B cell (primary cell): ENCODE results near the gene COLQ. TPM values are rescaled to one million over a fixed set of nuclear protein-coding genes. Genes with fewer than 3 reads are reported as not detected.

ENCODE experiments used
- ATAC-seq: fragments of 200-7000 bp; cut with Tn5 transposase; one replicate; pipeline ENCODE4 v1.10.0; 2021; ENCODE audit warnings: low read depth, mild to moderate bottlenecking, moderate number of reproducible peaks, moderate library complexity
- CTCF ChIA-PET: fragments of 350-600 bp; sonication (Branson Sonifier 250); formaldehyde crosslinking; loops from one replicate; lab custom pipeline; 2021; ENCODE audit warnings: antibody characterized with exemption, inconsistent platforms; lab: Charles Lee
- POLR2A ChIA-PET: fragments of 350-600 bp; sonication (Branson Sonifier 250); formaldehyde crosslinking; loops from one replicate; lab custom pipeline; 2021; ENCODE audit warnings: antibody characterized with exemption; lab: Charles Lee
- DNase-seq: peaks from one replicate; pipeline ENCODE4 v3.0.0; 2013
- H2AFZ ChIP-seq: 2 replicates; pipeline ENCODE4 v1.6.1; 2012; ENCODE audit warnings: mild to moderate bottlenecking, low read depth, low read length; ENCODE audit not compliant: insufficient read depth, poor library complexity, severe bottlenecking
- H3K27ac ChIP-seq, 2 donors: 1 replicate in 1 of 2; 2 replicates in 1 of 2; pipeline ENCODE4 v1.5.1; 2012 to 2013; ENCODE audit warnings: low read length in 2 of 2, mild to moderate bottlenecking in 2 of 2, moderate library complexity in 1 of 2
- H3K27me3 ChIP-seq, 4 experiments: fragments of 200-600 bp in 1 of 4; sonication (generic) in 1 of 4; replicated peaks in 1 of 4; 1 replicate in 2 of 4; 2 replicates in 2 of 4; pipeline versions ENCODE4 v1.6.1 to v1.7.0; 2013 to 2016; ENCODE audit warnings: low read length in 3 of 4, mild to moderate bottlenecking in 2 of 4, mixed read lengths in 1 of 4, moderate library complexity in 1 of 4; ENCODE audit not compliant: insufficient read depth in 4 of 4, control insufficient read depth in 3 of 4; ENCODE audit errors: control extremely low read depth in 1 of 4
- H3K36me3 ChIP-seq, 2 experiments: replicated peaks in 1 of 2; 1 replicate in 1 of 2; 2 replicates in 1 of 2; pipeline versions ENCODE4 v1.6.1 to v1.7.1; 2013; ENCODE audit warnings: low read length in 1 of 2; ENCODE audit not compliant: insufficient read depth in 2 of 2, control insufficient read depth in 1 of 2; ENCODE audit errors: control extremely low read depth in 1 of 2, extremely low read depth in 1 of 2
- H3K4me1 ChIP-seq, 2 donors: fragments of 200-600 bp in 1 of 2; sonication (generic) in 1 of 2; 1 replicate in 1 of 2; 2 replicates in 1 of 2; pipeline versions ENCODE4 v1.5.1 to v1.6.1; 2013 to 2017; ENCODE audit warnings: low read length in 2 of 2; ENCODE audit not compliant: control insufficient read depth in 2 of 2, insufficient read depth in 2 of 2
- H3K4me2 ChIP-seq: replicated peaks from 2 replicates; pipeline ENCODE3; 2012; ENCODE audit warnings: mild to moderate bottlenecking, low read depth, low read length; ENCODE audit not compliant: poor library complexity, severe bottlenecking
- H3K4me3 ChIP-seq, 5 experiments: fragments of 200-600 bp in 1 of 5; sonication (generic) in 1 of 5; 1 replicate in 3 of 5; 2 replicates in 2 of 5; pipeline versions ENCODE4 v1.5.1 to v1.7.0; 2011 to 2016; ENCODE audit warnings: low read length in 4 of 5, mild to moderate bottlenecking in 4 of 5, low read depth in 2 of 5, control low read depth in 1 of 5, moderate library complexity in 1 of 5; ENCODE audit not compliant: insufficient read depth in 1 of 5; ENCODE audit errors: control extremely low read depth in 1 of 5, extremely low read depth in 1 of 5
- H3K79me2 ChIP-seq: fragments of 200-600 bp; sonication (generic); one replicate; pipeline ENCODE4 v1.6.0; 2016; ENCODE audit warnings: low read length; ENCODE audit not compliant: control insufficient read depth, insufficient read depth
- H3K9ac ChIP-seq: fragments of 200-600 bp; sonication (generic); 2 replicates; pipeline ENCODE4 v1.6.1; 2017; ENCODE audit warnings: mild to moderate bottlenecking, low read length, moderate library complexity
- H3K9me3 ChIP-seq, 3 donors: one replicate each; pipeline versions ENCODE4 v1.6.1 to v1.7.1; 2013; ENCODE audit warnings: low read length in 2 of 3; ENCODE audit not compliant: control insufficient read depth in 2 of 3, insufficient read depth in 1 of 3; ENCODE audit errors: control extremely low read depth in 1 of 3
- H4K20me1 ChIP-seq: 2 replicates; pipeline ENCODE4 v1.6.0; 2012; ENCODE audit warnings: mild to moderate bottlenecking, low read length; ENCODE audit not compliant: insufficient read depth, control insufficient read depth, poor library complexity, severe bottlenecking
- H3K27ac Mint-ChIP-seq: one replicate; pipeline ENCODE4 v1.8.0; 2021; ENCODE audit warnings: mixed read lengths
- H3K27me3 Mint-ChIP-seq: one replicate; pipeline ENCODE4 v1.8.0; 2021; ENCODE audit warnings: mixed read lengths
- H3K4me1 Mint-ChIP-seq: one replicate; pipeline ENCODE4 v1.8.0; 2021; ENCODE audit warnings: mixed read lengths
- H3K4me3 Mint-ChIP-seq: one replicate; pipeline ENCODE4 v1.8.0; 2021; ENCODE audit warnings: mixed read lengths
- H3K9me3 Mint-ChIP-seq: one replicate; pipeline ENCODE4 v1.8.0; 2022; ENCODE audit warnings: mixed read lengths; ENCODE audit not compliant: insufficient read depth
- CTCF ChIP-seq: fragments of 200-600 bp; IDR thresholded peaks from one replicate; pipeline ENCODE4 v1.8.0; 2022; ENCODE audit warnings: antibody characterized with exemption, mild to moderate bottlenecking
- EZH2 ChIP-seq: IDR thresholded peaks from 2 replicates; pipeline ENCODE4 v1.6.1; 2012; ENCODE audit warnings: borderline replicate concordance, low read depth, mild to moderate bottlenecking, moderate library complexity, low read length; ENCODE audit not compliant: insufficient read depth, poor library complexity, severe bottlenecking
- WGBS: methylation state at CpG from one replicate; pipeline ENCODE4 v1.1.5; 2013; ENCODE audit warnings: missing lambda C conversion rate; ENCODE audit not compliant: insufficient coverage; 5-methylcytosine and 5-hydroxymethylcytosine counted together
- intact Hi-C: fragments of 100-400 bp; cut with micrococcal nuclease; formaldehyde crosslinking; loops from one replicate; pipeline ENCODE4 v1.10.0; 2022
- polyA plus RNA-seq: library from polyadenylated mRNA; depleted of rRNA; stranded (reverse); fragments of >200 nt; gene quantifications from 2 replicates; pipeline ENCODE4 v1.2.3, GENCODE V29; 2012
- total RNA-seq, 2 donors: library from RNA; stranded (reverse); fragments of 120-200 nt in 1 of 2; gene quantifications; 1 replicate in 1 of 2; 2 replicates in 1 of 2; pipeline versions ENCODE4 v1.2.3 to v1.2.4, GENCODE V29; 2013 to 2022

COLQ gene
- total and polyA plus RNA-seq, 2 donors (not counting 1 experiment from before 2014, with no cell fraction given) = 1.9 to 2.5 TPM

- TF ChIP-seq CTCF (no peak), EZH2 (no peak)
Observed at GRCh38 chr3:15490158-15490557, 31.3 kb downstream of the COLQ start.

GRCh38 chr3:15488002-15488401, 33.5 kb downstream of the COLQ start:
- H3K4me3 ChIP-seq = no peak overlapping the region
- no peaks in the 10 kb centered on the region for H3K27me3 ChIP-seq
- DNase-seq = no peak
- no peak overlapping the region for H2AFZ ChIP-seq
- H3K27ac ChIP-seq = no peak overlapping the region
- intact Hi-C loops = no loop called here
- Mint-ChIP-seq H3K27me3 (peaks cover 8% of the 10 kb centered on the region), H3K4me1 (no peaks in the 10 kb centered on the region), H3K9me3 (no peaks in the 10 kb centered on the region), H3K27ac (no peak overlapping the region), H3K4me3 (no peak overlapping the region)
- no peak overlapping the region for H3K4me2 ChIP-seq
- ChIA-PET POLR2A (no interaction called here), CTCF (no interaction called here)
- H3K79me2 ChIP-seq = no peaks in the 10 kb centered on the region
- no peak overlapping the region for H3K9ac ChIP-seq
- no peaks in the 10 kb centered on the region for H3K9me3 ChIP-seq
- H3K36me3 ChIP-seq = no peaks in the 10 kb centered on the region
- 97% methylated on average over 9 of the region's 9 CpGs for WGBS
- ATAC-seq = no peak
- H4K20me1 ChIP-seq = no peaks in the 10 kb centered on the region
- no peak for TF ChIP-seq EZH2
- TF ChIP-seq CTCF = no peak
- H3K4me1 ChIP-seq = no peaks in the 10 kb centered on the region

More at GRCh38 chr3:15490158-15490557, 31.3 kb downstream of the COLQ start:
- H3K9me3 ChIP-seq = no peaks in the 10 kb centered on the region
- no peak overlapping the region for H3K9ac ChIP-seq
- no peaks in the 10 kb centered on the region for H4K20me1 ChIP-seq
- H3K27ac Mint-ChIP-seq = no peak overlapping the region
- no peak overlapping the region for H3K4me3 ChIP-seq
- H3K79me2 ChIP-seq = no peaks in the 10 kb centered on the region
- no peak for ATAC-seq
- DNase-seq = no peak
- H3K27me3 ChIP-seq = no peaks in the 10 kb centered on the region
- no peaks in the 10 kb centered on the region for H3K9me3 Mint-ChIP-seq
- WGBS = no CpG with 5 or more reads among the region's 2 CpGs
- no peak overlapping the region for H3K4me2 ChIP-seq
- H3K4me1 ChIP-seq = no peaks in the 10 kb centered on the region
- H3K27ac ChIP-seq = no peak overlapping the region
- H3K36me3 ChIP-seq = no peaks in the 10 kb centered on the region
- H2AFZ ChIP-seq = no peak overlapping the region
- ChIA-PET CTCF (no interaction called here), POLR2A (no interaction called here)
- no peaks in the 10 kb centered on the region for H3K4me1 Mint-ChIP-seq
- intact Hi-C loops = no loop called here
- no peak overlapping the region for H3K4me3 Mint-ChIP-seq
- peaks cover 8% of the 10 kb centered on the region for H3K27me3 Mint-ChIP-seq
